M059J (cell line): ENCODE measurements around the gene BLZF1. TPM values are rescaled to one million over a fixed set of nuclear protein-coding genes. Genes with fewer than 3 reads are reported as not detected.
"Not testable (repeated sequence)": the region's sequence is repeated elsewhere in the genome, so short reads cannot be mapped to it uniquely, and the experiment has no call there.

Experiments
- DNase-seq: peaks from one replicate; pipeline ENCODE4 v3.0.0-alpha.2; 2012; ENCODE audit warnings: low read depth
- total RNA-seq: library from RNA; depleted of rRNA; stranded (reverse); fragments of >200 nt; shearing (Covaris generic); gene quantifications from 2 replicates; pipeline ENCODE4 v1.2.3, GENCODE V29; 2014; rRNA removed

BLZF1 gene, protein sequence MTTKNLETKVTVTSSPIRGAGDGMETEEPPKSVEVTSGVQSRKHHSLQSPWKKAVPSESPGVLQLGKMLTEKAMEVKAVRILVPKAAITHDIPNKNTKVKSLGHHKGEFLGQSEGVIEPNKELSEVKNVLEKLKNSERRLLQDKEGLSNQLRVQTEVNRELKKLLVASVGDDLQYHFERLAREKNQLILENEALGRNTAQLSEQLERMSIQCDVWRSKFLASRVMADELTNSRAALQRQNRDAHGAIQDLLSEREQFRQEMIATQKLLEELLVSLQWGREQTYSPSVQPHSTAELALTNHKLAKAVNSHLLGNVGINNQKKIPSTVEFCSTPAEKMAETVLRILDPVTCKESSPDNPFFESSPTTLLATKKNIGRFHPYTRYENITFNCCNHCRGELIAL
- total RNA-seq = 58.4 and 58.8 TPM in 2 replicates

DNA sequence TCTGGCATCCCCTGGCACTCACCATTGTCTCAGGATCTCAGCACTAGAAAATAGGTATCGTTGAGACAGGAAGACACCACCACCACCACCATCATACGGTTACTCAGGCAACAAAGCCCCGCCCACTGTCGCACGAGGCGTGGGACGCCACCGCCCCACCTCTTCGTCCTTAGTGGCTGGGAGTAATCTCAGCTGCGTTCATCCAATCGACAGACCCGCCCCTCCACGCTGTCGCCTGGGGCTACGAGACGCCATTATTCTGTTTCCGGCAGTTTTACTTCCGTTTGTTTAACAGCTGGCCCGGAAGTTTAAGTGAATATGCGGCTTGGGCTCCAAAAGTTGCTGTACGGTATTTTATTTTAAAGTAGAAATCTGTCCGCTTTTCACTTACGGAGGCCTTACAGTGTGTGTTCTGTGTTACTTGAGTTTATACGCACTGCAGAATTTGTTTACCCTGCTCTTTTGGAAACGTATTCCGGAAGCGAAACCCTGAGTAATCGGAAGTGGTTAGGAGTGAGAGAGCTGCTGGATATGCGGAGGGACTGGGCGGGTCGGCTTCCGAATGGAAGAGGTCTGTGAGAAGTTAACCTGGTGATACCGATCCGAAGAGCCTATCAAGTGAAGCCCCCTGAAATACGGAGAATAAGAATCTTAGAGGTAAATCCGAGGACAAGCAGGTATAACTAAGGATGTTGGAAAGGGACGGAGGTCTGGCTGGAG is at the start of gene BLZF1, which contains the start of gene NME7:
Gene BLZF1 (plus strand): TSS at position 510 of the 720 bp plus-strand sequence. CDS start 1,328 bp downstream, outside the sequence.
Gene NME7 (minus strand): TSS at position 112 of the 720 bp plus-strand sequence. CDS start 87 bp downstream, at position 25.
- peak; percentile 99 for DNase-seq

DNA sequence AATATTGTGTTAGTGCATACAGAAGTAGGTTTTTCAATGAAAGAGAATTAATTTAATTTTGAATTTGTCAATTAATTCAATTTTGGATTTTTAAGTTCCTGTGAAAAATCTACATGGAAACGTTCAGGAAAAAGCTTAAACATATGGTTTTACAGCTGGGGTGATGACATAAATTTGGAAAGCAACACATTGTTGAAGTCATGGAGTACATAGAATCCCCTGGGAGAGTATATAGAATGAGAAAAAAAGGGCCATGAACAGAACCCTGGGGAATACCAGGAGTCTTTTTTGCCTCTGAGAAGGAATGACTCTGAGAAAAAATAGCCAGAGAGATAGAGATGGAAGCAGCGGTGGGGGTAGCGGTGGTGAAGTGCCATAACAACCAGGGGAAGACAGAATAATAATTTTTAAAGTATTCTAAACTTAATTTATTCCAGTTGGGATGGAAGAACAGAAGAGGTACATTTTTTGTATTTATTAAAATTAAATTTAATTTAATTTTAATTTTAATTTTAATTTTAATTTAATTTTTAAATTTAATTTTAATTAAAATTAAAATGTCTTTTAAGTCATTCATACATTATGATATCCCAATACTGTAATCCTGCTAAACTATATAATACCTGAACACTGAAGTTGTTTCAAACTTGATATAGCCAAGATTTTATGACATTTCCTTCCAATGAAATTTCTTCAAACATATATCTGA is 49.3 kb upstream of the BLZF1 start:
- no peak for DNase-seq

DNA sequence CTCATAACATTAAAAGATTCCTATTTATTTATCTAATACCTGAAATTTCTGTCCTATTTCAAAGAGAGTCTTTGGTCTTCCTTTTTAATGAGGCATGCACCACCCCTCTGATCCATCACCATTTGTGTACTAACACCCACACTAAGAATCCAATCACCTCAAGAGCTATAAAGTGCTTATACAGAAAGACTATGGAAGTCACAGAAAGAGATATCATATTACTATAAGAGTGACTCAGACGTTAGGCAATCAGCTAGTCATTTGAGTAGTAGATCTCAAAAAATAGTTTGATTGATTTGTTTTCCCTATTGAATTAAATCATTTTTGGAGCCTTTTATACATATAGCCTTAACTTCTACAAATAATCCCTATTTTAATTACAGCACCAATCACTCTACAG is 46.5 kb upstream of the BLZF1 start:
- peak; percentile 55 for DNase-seq

DNA sequence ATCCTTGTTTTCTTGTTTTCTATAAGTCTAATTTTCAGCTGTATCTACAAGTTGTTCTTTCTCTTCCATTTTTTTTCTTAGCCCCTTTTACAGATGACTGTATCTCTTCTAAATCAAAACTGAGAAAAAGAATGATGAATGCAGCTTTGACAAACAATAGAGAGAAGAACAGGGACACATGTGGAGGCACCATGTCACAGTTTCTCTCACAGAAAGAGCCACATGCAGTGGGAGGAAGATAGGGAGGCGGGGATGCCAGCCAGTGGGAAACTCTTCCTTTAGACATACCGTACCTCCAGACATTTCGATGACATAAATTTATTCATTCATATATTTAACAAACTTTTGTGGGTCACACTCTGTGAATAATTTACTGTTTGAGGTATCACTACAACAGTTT is 45.9 kb upstream of the BLZF1 start:
- DNase-seq = no peak

DNA sequence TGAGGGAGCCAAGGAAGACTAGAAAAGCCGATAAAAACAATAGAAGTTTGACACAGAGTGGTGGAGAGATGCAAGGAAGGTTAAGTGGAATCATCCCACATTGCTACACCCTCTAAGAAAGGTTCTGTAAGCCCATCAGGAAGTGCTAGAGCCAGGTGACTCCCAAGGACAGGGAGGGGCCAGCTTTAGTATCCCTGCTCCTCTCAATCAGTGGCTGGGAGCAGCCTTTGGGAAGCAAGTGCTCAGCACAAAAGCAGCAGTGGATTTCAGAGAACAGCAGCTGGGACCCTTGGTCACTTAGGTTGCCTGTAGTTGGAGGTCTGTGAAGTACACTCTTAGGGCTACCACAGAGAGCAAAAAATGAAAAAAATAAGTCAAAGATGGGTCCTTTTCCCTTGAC is 42.9 kb upstream of the BLZF1 start:
- no peak for DNase-seq

DNA sequence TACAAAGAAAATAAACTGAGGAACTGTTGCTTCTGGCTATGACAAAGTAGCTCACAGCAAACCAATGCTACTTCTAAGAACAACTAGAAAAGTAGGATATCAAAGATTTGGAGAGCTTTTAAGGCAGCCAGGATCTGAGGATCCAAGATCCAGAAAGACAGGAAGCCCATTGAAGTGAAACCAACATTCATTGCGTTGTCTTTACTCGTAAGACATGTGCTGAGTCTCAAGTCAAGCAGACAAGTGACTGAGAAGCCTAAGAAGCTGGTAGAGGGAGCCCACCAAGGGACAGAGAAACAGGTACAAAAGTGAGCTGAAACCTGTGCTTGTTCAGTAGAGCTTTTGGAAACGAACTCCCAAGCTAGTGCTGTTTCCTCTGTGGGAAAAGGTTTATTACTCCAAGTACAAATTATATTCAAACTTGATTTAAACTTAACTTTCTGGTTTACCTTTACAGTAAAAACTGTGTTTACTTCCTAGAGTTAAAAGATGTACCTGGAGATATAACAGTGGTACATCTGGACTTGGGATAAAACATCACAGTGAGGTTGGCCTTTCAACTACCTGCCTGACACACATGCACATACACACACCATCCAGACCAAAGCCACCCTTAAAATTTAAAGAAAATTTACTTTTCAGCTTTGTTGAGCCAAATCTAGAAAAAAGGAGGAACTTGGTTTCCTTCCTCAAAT is 41.6 kb upstream of the BLZF1 start:
- no peak for DNase-seq

DNA sequence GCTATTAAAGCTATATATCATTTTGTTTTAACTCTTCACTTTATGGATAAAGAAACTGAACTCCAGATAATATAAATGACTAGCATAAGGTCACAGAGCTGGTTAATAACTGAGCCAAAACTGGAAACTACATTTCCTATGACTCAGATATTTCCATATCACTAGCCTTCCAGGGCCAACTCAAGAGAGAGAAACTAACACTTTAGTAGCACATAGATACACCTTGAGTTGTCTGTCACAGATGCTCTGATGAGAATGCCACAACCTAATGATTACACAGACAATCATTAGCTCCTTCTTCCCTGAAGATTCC is 41.1 kb upstream of the BLZF1 start:
- DNase-seq = peak; percentile 61

DNA sequence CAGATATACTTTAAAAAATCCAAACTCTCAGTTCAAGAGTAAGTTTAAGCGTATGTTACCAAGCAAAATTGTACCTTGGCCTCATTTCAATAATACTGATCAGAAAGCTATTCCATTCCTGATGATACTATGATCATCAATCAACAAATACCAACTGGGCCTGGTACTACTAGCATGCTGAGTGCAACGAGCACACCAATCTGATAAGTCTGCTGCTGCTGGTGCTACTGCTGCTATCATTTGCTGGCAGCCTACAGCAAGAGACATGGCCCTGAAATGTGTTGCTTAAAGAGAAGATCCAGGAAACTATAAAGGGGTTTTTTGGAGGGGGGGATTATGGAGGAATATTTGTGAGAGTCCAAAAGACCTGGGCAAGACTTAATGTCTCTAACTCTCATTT is 40.1 kb upstream of the BLZF1 start:
- no peak for DNase-seq

DNA sequence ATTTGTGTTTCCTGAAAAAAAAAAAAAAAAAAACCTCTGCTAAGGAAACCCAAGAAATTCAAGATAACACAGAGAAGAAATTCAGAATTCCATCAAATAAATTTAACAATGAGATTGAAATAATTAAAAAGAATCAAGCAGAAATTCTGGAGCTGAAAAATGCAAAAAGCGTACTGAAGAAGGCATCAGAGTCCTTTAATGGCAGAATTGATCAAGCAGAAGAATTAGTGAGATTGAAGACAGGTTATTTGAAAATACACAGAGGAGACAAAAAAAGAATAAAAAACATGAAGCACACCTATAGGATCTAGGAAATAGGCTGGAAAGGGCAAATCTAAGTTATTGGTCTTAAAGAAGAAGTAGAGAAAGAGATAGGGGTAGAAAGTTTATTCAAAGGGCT is 38.6 kb upstream of the BLZF1 start:
- no peak for DNase-seq

DNA sequence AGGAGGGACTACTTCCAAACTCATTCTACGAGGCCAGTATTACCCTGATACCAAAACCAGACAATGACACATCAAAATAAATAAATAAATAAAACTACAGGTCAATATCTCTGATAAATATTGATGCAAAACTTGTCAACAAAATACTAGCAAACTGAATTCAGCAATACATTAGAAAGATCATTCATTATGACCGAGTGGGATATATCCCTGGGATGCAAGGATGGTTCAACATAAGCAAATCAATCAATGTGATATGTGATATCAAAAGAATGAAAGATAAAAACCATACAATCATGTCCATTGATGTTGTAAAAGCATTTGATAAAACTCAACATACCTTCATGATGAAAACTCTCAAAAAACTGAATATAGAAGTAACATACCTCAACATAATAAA is 37.1 kb upstream of the BLZF1 start:
- DNase-seq = no peak

DNA sequence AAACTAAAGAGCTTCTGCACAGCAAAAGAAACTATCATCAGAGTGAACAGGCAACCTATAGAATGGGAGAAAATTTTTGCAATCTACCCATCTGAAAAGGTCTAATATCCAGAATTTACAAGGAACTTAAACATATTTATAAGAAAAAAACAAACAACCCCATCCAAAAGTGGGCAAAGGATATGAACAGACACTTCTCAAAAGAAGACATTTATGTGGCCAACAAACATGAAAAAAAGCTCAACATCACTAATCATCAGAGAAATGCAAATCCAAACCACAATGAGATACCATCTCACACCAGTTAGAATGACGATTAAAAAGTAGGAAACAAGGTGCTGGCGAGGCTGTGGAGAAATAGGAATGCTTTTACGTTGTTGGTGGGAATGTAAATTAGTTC is 33.3 kb upstream of the BLZF1 start:
- DNase-seq = peak; percentile 17

DNA sequence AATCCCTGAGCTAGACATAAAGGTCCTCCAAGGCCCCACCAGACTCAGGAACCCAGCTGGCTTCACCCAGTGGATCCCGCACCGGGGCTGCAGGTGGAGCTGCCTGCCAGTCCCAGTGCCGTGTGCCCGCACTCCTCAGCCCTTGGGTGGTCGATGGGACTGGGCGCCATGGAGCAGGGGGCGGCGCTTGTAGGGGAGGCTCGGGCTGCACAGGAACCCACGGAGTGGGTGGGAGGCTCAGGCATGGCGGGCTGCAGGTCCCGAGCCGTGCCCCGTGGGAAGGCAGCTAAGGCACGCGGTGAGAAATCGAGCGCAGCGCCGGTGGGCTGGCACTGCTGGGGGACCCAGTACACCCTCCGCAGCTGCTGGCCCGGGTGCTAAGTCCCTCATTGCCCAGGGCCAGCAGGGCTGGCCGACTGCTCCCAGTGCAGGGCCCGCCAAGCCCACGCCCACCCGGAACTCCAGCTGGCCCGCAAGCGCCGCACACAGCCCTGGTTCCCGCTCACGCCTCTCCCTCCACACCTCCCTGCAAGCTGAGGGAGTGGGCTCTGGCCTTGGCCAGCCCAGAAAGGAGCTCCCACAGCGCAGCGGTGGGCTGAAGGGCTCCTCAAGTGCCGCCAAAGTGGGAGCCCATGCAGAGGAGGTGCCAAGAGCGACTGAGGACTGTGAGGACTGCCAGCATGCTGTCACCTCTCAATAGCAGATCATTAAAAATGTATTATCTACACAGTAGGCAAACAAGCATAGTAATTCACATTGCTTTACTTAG is 30.9 kb upstream of the BLZF1 start:
- DNase-seq = not testable (repeated sequence)

DNA sequence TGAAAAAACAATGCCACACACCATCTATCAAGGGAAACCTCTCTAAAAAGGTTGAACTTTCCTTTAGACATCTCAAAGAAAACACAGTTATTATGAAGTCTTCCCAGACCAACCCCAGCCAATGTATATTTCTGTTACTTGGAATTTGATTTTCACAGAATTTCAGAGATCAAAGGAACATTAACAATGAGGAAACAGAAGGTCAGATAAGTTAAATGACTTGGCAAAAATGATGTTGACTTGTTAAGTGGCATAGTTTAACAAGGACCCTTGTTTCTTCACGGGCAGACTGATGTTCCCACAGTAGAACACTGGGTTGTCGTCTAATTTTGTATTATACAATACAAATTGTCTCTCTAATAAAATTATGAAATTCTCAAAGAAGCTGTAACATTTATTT is 29.4 kb upstream of the BLZF1 start:
- no peak for DNase-seq

DNA sequence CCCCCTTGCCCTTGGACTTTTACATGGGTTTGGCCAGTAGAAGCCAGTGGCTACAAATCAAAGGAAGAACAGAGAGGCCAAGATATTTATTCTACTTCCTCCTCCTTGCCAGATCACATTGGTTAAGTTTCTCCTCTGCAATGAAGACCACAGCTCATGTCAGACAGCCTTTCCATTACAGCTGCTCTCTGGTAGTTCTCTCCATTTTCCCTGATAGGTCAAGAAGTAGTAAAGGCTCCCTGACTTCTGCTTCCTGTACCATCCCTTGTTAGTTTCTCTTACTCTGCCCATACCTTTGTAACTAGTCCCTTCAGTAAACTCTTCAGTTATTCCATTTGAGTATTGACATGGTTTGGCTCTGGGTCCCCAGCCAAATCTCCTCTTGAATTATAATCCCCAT is 28.2 kb upstream of the BLZF1 start:
- DNase-seq = no peak

DNA sequence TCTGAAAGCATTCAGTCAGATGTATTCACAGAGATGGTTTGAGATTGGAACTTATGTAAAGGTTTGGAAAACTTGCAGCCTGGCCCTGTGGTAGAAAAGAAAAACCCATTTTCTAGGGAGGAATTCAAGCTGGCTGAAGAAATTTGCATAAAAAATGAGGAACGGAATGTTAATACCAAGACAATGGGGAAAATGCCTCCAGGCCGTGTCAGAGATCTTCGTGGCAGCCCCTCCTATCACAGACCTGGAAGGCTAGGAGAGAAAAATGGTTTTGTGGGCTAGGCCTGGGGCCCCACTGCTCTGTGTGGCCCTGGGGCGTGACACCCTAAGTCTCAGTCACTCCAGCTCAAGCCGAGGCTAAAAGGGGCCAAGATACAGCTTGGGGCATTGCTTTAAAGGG is 27.1 kb upstream of the BLZF1 start:
- DNase-seq = peak; percentile 18

DNA sequence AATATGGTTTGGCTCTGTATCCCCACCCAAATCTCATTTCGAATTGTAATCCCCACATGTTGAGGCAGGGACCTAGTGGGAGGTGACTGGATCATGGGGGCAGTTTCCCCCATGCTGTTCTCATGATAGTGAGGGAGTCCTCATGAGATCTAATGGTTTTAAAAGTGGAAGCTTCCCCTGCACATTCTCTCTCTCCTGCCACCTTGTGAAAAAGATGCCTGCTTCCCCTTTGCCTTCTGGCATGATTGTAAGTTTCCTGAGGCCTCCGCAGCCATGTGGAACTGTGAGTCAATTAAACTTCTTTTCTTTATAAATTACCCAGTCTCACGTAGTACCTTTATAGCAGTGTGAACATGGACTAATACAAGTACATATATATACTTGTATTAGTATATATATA is 25.9 kb upstream of the BLZF1 start:
- DNase-seq = not testable (repeated sequence)

DNA sequence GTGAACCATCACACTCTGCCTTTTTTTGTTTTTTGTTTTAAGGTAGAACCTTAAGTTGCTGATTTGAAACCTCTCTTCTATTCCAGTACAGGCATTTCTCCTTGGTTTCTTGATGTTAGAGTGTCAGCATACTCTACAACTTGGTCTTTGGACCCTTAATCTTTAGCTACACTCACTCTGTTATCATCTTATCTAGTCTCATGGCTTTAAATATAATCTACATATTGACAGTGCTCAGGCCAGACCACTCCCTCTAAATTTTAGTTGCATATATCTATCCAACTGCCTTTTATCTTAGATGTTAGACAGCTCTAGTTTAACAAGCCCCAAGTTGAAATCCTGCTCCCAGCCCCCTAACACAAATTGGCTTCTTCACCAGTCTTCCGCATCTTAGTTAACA is 22.5 kb upstream of the BLZF1 start:
- no peak for DNase-seq

DNA sequence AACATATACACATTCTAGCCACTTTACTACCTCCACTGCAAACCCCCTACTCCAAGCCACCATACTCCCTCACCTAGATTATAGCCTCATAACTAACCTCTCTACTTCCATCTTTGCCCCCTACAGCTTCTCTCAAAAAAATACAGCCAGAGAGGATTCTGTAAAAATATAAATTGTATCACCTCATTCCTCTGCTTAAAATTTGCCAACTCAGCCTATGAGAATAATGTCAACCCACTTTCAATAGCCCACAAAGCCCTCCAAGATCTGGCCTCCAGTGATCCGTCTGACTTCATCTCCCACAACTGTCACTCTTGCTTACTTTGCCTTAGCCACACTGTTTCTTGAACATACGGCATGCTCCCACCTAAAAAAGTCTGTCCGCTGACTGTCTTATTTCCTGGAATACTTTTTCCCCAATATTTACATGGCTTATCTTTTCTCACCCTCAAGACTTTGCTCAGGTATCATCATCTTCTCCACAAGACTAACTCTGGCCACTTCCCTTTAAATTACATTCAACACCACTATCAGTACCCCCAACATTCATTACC is 21.9 kb upstream of the BLZF1 start:
- no peak for DNase-seq

DNA sequence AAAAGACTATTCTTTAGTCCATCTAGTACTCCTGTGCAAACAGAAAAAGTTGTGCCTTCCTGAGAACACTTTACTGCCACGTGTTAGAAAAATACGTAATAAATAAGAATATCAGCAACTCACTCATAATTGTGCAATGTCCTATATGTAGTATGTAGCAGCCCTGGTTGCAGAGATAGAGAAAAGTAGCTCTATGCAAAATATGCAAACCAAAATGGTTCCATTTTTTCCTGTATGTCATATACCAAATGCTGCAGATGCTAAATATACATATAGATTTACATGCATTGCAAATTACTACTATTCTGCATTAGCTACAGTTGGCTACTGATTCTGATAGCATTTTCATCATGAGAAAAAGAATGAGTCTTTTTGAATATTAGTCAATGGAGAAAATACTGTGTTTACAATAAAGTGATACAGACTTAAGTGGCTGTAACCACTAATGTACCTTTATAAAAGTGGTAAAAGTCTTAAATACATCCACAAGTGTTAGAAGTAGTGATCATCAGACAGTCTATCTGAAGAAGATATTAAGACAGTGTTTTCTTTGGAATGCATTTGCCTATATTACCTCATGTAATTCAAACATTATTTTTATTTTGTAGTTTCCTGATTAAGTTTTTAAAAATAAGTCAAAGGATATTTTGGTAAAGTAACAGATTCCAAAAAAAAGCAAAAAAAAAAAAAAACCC is 20.2 kb upstream of the BLZF1 start:
- DNase-seq = no peak

DNA sequence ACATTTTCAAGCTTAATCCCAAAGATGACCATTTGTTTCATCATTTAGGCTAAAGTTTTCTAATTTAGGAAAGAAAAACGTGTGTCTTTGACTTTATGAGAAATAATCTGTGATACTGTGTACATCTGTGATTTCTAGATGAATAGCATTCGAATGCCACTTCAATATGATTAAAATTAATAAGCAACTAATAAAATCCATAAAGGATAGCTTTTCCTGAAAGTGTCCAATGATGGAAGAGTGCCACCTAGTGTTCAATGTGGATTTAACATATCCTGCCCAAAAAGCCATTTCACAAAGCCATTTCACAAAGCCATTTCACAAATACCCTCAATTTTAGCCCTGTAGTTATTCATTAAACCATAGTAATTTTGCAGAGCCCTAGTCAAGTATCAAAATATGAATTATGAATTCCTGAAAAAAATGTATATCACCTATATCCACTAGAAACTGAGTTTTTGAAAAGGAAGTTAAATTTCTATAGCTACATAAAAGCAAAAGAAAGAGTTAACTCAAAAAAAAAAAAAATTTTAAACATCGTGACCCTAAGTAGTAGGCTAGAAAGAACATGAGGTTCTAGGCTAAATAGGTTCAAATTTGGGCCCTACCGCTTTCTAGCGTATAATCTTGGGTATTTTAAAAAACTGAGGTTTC is 19.5 kb upstream of the BLZF1 start:
- peak; percentile 52 for DNase-seq
